ENCODE data around the gene GNG4.

DNA sequence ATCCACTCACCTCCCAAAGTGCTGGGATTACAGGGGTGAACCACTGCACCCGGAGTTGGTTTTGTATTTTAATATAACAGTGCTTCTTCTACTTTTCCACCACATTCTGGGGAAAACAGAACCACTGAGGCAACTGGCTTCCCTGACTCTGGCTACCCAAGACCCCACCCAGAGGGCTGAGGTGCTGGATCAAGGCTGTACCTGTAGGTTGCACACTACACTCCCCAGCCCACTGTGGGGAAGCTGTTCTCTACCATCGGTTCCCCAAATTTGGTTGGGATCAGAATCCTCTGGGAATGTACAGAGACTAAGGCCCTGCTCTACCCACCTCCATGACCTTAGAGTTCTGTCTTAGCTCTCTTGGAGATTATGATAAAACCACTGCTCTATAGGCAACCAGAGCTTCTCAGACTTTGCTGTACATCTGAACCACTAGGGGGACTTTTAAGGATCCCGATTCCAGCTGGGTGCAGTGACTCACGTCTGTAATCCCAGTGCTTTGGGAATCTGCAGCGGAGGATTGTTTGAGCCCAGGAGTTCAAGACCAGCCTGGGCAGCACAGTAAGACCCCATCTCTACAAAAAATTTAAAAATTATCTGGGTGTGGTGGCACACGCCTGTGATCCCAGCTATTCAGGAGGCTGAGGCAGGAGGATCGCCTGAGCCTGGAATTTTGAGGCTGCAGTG is 51.6 kb downstream of the GNG4 start:
- TF ChIP-seq EZH2 (IDR thresholded peaks at IDR 0.05; ENCODE audit: insufficient read depth, poor library complexity, severe bottlenecking) (no peak), EZH2phosphoT487 (IDR thresholded peaks at IDR 0.05; ENCODE audit: insufficient read depth, low read depth) (no peak)

Data from GM23248 (cell line).